ENCODE measurements around the gene SPRY4. TPM values are rescaled to one million over a fixed set of nuclear protein-coding genes. Genes with fewer than 3 reads are reported as not detected.

Gene SPRY4
- total RNA-seq, 1 donor from 2014 or later: 15.6 TPM

- Mint-ChIP-seq H3K36me3 (ENCODE audit: unreplicated experiment) (no peaks in the 10 kb centered on the region), H3K27me3 (ENCODE audit: unreplicated experiment) (no peaks in the 10 kb centered on the region), H3K27ac (ENCODE audit: unreplicated experiment) (peak overlapping the region; percentile 95), H3K9me3 (ENCODE audit: unreplicated experiment) (no peaks in the 10 kb centered on the region), H3K4me1 (ENCODE audit: unreplicated experiment) (peaks cover 57% of the 10 kb centered on the region), H3K4me3 (ENCODE audit: unreplicated experiment) (peak overlapping the region; percentile 91)
- no peak for DNase-seq (ENCODE audit: extremely low spot score, unreplicated experiment)
- TF ChIP-seq CTCF (IDR thresholded peaks at IDR 0.05): no peak
Measured at GRCh38 chr5:142326480-142326938, 1.7 kb upstream of the SPRY4 start.

GRCh38 chr5:142325725-142326479 lies 1.1 kb upstream of the SPRY4 start:
- Mint-ChIP-seq H3K36me3 (ENCODE audit: unreplicated experiment) (no peaks in the 10 kb centered on the region), H3K9me3 (ENCODE audit: unreplicated experiment) (no peaks in the 10 kb centered on the region), H3K4me1 (ENCODE audit: unreplicated experiment) (peaks cover 63% of the 10 kb centered on the region), H3K27me3 (ENCODE audit: unreplicated experiment) (no peaks in the 10 kb centered on the region), H3K27ac (ENCODE audit: unreplicated experiment) (peak overlapping the region; percentile 95), H3K4me3 (ENCODE audit: unreplicated experiment) (peak overlapping the region; percentile 91)
- DNase-seq (ENCODE audit: extremely low spot score, unreplicated experiment): peak; percentile 93
- no peak for TF ChIP-seq CTCF (IDR thresholded peaks at IDR 0.05)

DNA sequence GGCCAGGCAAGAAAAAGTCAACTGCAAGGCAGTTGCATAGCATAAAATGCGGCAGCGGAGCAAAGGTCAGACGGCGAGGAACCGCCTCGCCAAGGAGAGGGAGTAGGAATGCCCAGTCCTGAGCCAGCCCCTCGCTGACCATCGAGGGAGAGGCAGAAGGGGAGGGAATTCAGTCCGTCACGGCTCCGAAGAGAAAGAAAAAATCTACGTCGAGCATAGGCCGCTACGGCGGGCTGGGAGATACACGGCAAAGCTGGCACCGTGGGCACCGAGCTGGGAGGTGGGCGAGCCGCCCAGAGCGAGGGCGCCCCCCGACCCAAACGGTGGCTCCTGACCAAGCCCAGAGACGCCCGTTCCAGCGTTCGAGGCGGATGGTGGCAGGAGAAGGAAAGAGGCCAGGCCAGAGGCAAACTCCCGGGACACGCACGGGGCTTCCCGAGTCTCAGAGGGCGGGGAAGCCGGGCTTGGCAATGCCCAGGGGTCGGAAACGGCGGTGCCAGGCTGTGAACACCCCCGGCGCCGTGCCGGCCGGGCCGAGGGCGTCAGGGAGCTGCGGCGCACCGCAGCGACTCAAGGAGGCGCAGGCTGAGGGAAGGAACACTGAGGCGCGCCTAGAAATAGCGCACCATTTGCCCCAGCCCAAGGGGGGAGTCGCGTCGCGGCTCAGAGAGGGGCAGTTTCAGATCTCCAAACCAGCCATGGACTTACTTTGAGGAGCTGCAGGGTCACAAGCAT lies 518 bp downstream of the SPRY4 start:
- DNase-seq (ENCODE audit: extremely low spot score, unreplicated experiment): peak; percentile 87
- TF ChIP-seq CTCF (IDR thresholded peaks at IDR 0.05): peak; percentile 48
- H3K27me3 Mint-ChIP-seq (ENCODE audit: unreplicated experiment): no peaks in the 10 kb centered on the region
- H3K4me3 Mint-ChIP-seq (ENCODE audit: unreplicated experiment): peak overlapping the region; percentile 91
- H3K36me3 Mint-ChIP-seq (ENCODE audit: unreplicated experiment): no peaks in the 10 kb centered on the region
- peaks cover 77% of the 10 kb centered on the region for H3K4me1 Mint-ChIP-seq (ENCODE audit: unreplicated experiment)
- no peaks in the 10 kb centered on the region for H3K9me3 Mint-ChIP-seq (ENCODE audit: unreplicated experiment)
- H3K27ac Mint-ChIP-seq (ENCODE audit: unreplicated experiment): peak overlapping the region; percentile 95

- H3K9me3 Mint-ChIP-seq (ENCODE audit: unreplicated experiment): no peaks in the 10 kb centered on the region
- no peak for DNase-seq (ENCODE audit: extremely low spot score, unreplicated experiment)
- no peaks in the 10 kb centered on the region for H3K27me3 Mint-ChIP-seq (ENCODE audit: unreplicated experiment)
- peak overlapping the region; percentile 95 for H3K27ac Mint-ChIP-seq (ENCODE audit: unreplicated experiment)
- H3K36me3 Mint-ChIP-seq (ENCODE audit: unreplicated experiment): no peaks in the 10 kb centered on the region
- H3K4me3 Mint-ChIP-seq (ENCODE audit: unreplicated experiment): peak overlapping the region; percentile 91
- no peak for TF ChIP-seq CTCF (IDR thresholded peaks at IDR 0.05)
- peaks cover 82% of the 10 kb centered on the region for H3K4me1 Mint-ChIP-seq (ENCODE audit: unreplicated experiment)
Measured at GRCh38 chr5:142323480-142324135, 1.2 kb downstream of the SPRY4 start.
